H1 (cell line): ENCODE results near the gene EMX1. TPM values are rescaled to one million over a fixed set of nuclear protein-coding genes. Genes with fewer than 3 reads are reported as not detected.

Experiments used
- CTCF ChIA-PET: fragments of 300-600 bp; sonication (Branson Sonifier 250); formaldehyde crosslinking; loops from one replicate; lab custom pipeline; 2021; ENCODE audit not compliant: partially characterized antibody; lab: Charles Lee
- POLR2A ChIA-PET: fragments of 300-600 bp; sonication (Branson Sonifier 250); formaldehyde crosslinking; loops from one replicate; lab custom pipeline; 2021; ENCODE audit warnings: inconsistent platforms; ENCODE audit not compliant: partially characterized antibody; lab: Charles Lee
- DNase-seq, 2 experiments: peaks; one replicate each; pipeline versions ENCODE4 v3.0.0 to v3.0.0-alpha.2; 2010 to 2022; ENCODE audit warnings: low spot score in 2 of 2, low read depth in 1 of 2, mixed read lengths in 1 of 2
- FAIRE-seq: peaks from 2 replicates; lab custom pipeline; 2011; peaks lifted over from hg19 to GRCh38; lab: Jason Lieb, UNC
- H2AFZ ChIP-seq: 2 replicates; pipeline ENCODE4 v1.8.1; 2012; ENCODE audit warnings: low read length, inconsistent platforms
- H2AK5ac ChIP-seq: 2 replicates; pipeline ENCODE4 v1.6.1; 2013; ENCODE audit warnings: low read depth, low read length
- H2BK120ac ChIP-seq: replicated peaks from 2 replicates; pipeline ENCODE3; 2013; ENCODE audit warnings: low read depth, low read length, inconsistent platforms
- H2BK12ac ChIP-seq: 2 replicates; pipeline ENCODE4 v1.6.1; 2013; ENCODE audit warnings: low read depth, low read length
- H2BK15ac ChIP-seq: 2 replicates; pipeline ENCODE4 v1.6.1; 2013; ENCODE audit warnings: low read length
- H2BK20ac ChIP-seq: 2 replicates; pipeline ENCODE4 v1.6.1; 2013; ENCODE audit warnings: low read length
- H2BK5ac ChIP-seq: 2 replicates; pipeline ENCODE4 v1.6.1; 2013; ENCODE audit warnings: low read depth, low read length
- H3K14ac ChIP-seq: 2 replicates; pipeline ENCODE4 v1.6.1; 2013; ENCODE audit warnings: inconsistent platforms; ENCODE audit not compliant: insufficient read length
- H3K18ac ChIP-seq: 2 replicates; pipeline ENCODE4 v1.6.1; 2013; ENCODE audit warnings: low read length; ENCODE audit errors: extremely low read depth
- H3K23ac ChIP-seq: 2 replicates; pipeline ENCODE4 v1.6.1; 2013; ENCODE audit warnings: inconsistent platforms; ENCODE audit not compliant: insufficient read length
- H3K23me2 ChIP-seq: 2 replicates; pipeline ENCODE4 v1.6.1; 2013; ENCODE audit warnings: low read depth, low read length
- H3K27ac ChIP-seq: 2 replicates; pipeline ENCODE4 v1.6.1; 2011; ENCODE audit warnings: low read depth, low read length, inconsistent platforms
- H3K27me3 ChIP-seq, 4 experiments: replicated peaks in 1 of 4; 1 replicate in 1 of 4; 2 replicates in 3 of 4; pipeline versions ENCODE4 v1.6.1 to v1.8.1; 2011 to 2013; ENCODE audit warnings: low read length in 3 of 4, mild to moderate bottlenecking in 3 of 4, inconsistent platforms in 2 of 4, mixed read lengths in 2 of 4, moderate library complexity in 1 of 4; ENCODE audit not compliant: control insufficient read depth in 3 of 4, insufficient read depth in 3 of 4; ENCODE audit errors: extremely low read depth in 1 of 4
- H3K36me3 ChIP-seq, 4 experiments: 2 replicates each; pipeline versions ENCODE4 v1.6.1 to v1.8.1; 2011 to 2013; ENCODE audit warnings: mild to moderate bottlenecking in 4 of 4, low read length in 3 of 4, moderate library complexity in 2 of 4, control low read depth in 1 of 4, inconsistent platforms in 1 of 4; ENCODE audit not compliant: insufficient read depth in 4 of 4, control insufficient read depth in 2 of 4
- H3K4ac ChIP-seq: replicated peaks from 2 replicates; pipeline ENCODE3; 2013; ENCODE audit warnings: low read length, low read depth, mixed read lengths, inconsistent platforms; ENCODE audit not compliant: insufficient read length
- H3K4me1 ChIP-seq, 4 experiments: replicated peaks in 1 of 4; 1 replicate in 1 of 4; 2 replicates in 3 of 4; pipeline versions ENCODE4 v1.6.1 to v1.8.1; 2011 to 2013; ENCODE audit warnings: low read length in 3 of 4, inconsistent platforms in 2 of 4, mixed read lengths in 1 of 4; ENCODE audit not compliant: insufficient read depth in 4 of 4, control insufficient read depth in 3 of 4
- H3K4me2 ChIP-seq, 2 experiments: 2 replicates each; pipeline versions ENCODE4 v1.6.1 to v1.8.1; 2011 to 2013; ENCODE audit warnings: low read depth in 2 of 2, low read length in 2 of 2, control low read depth in 1 of 2, inconsistent platforms in 1 of 2, mild to moderate bottlenecking in 1 of 2; ENCODE audit not compliant: insufficient read depth in 1 of 2
- H3K4me3 ChIP-seq, 4 experiments: fragments of 200-600, 300-600 bp in 1 of 4; sonication (generic), shearing (Covaris generic), sonication (Bioruptor Twin) in 1 of 4; 2 replicates each; pipeline versions ENCODE4 v1.5.1 to v1.8.1; 2011 to 2016; ENCODE audit warnings: low read length in 4 of 4, low read depth in 3 of 4, control low read depth in 2 of 4, inconsistent platforms in 2 of 4, mild to moderate bottlenecking in 2 of 4, mixed read lengths in 1 of 4, moderate library complexity in 1 of 4; ENCODE audit not compliant: insufficient read depth in 2 of 4; ENCODE audit errors: extremely low read depth in 1 of 4
- H3K56ac ChIP-seq: replicated peaks from 2 replicates; pipeline ENCODE3; 2013; ENCODE audit warnings: low read depth, mild to moderate bottlenecking, mixed read lengths, low read length, inconsistent platforms; ENCODE audit not compliant: insufficient read length
- H3K79me1 ChIP-seq: 2 replicates; pipeline ENCODE4 v1.6.1; 2013; ENCODE audit warnings: low read depth, low read length, control low read depth
- H3K79me2 ChIP-seq, 2 experiments: 2 replicates each; pipeline versions ENCODE4 v1.6.1 to v1.8.1; 2012 to 2013; ENCODE audit warnings: low read length in 2 of 2, mild to moderate bottlenecking in 2 of 2, inconsistent platforms in 1 of 2; ENCODE audit not compliant: insufficient read depth in 2 of 2, control insufficient read depth in 1 of 2
- H3K9ac ChIP-seq, 4 experiments: replicated peaks in 1 of 4; 1 replicate in 1 of 4; 2 replicates in 3 of 4; pipeline versions ENCODE4 v1.6.1 to v1.8.1; 2011 to 2013; ENCODE audit warnings: low read depth in 3 of 4, low read length in 3 of 4, control low read depth in 2 of 4, mild to moderate bottlenecking in 2 of 4, moderate library complexity in 2 of 4, inconsistent platforms in 1 of 4; ENCODE audit errors: extremely low read depth in 1 of 4
- H3K9me3 ChIP-seq, 2 experiments: 2 replicates each; pipeline versions ENCODE4 v1.6.1 to v1.8.1; 2012 to 2013; ENCODE audit warnings: mild to moderate bottlenecking in 2 of 2, moderate library complexity in 2 of 2, control low read depth in 1 of 2, inconsistent platforms in 1 of 2, low read depth in 1 of 2, low read length in 1 of 2, mixed read lengths in 1 of 2; ENCODE audit not compliant: insufficient read depth in 2 of 2
- H4K20me1 ChIP-seq, 2 experiments: replicated peaks in 1 of 2; 2 replicates each; pipeline versions ENCODE3 to v1.8.1; 2011 to 2013; ENCODE audit warnings: inconsistent platforms in 2 of 2, low read length in 2 of 2, mild to moderate bottlenecking in 1 of 2; ENCODE audit not compliant: insufficient read depth in 2 of 2, control insufficient read depth in 1 of 2
- H4K5ac ChIP-seq: 2 replicates; pipeline ENCODE4 v1.6.1; 2013; ENCODE audit warnings: low read length, low read depth, mixed read lengths, inconsistent platforms; ENCODE audit not compliant: insufficient read length
- H4K8ac ChIP-seq: 2 replicates; pipeline ENCODE4 v1.8.0; 2013; ENCODE audit warnings: mild to moderate bottlenecking, moderate library complexity, low read length, inconsistent platforms; ENCODE audit not compliant: insufficient read depth; ENCODE audit errors: extremely low read depth
- H4K91ac ChIP-seq: replicated peaks from 2 replicates; pipeline ENCODE3; 2013; ENCODE audit warnings: low read length, mixed read lengths, inconsistent platforms; ENCODE audit not compliant: insufficient read length
- CHD1 ChIP-seq: IDR thresholded peaks from 2 replicates; pipeline ENCODE4 v1.6.1; 2012; ENCODE audit warnings: low read depth, low read length, improper control_type of control experiment
- HDAC6 ChIP-seq: IDR thresholded peaks from one replicate; pipeline ENCODE4 v1.7.1; 2012; ENCODE audit warnings: low read depth, mild to moderate bottlenecking, inconsistent platforms, low read length, moderate library complexity
- JUND ChIP-seq: IDR thresholded peaks from 2 replicates; pipeline ENCODE4 v1.6.1; 2011; ENCODE audit warnings: mild to moderate bottlenecking, improper control_type of control experiment, low read length
- KDM5A ChIP-seq: fragments of 200-600 bp; IDR thresholded peaks from 2 replicates; pipeline ENCODE4 v1.7.1; 2012; ENCODE audit warnings: mild to moderate bottlenecking, low read length, inconsistent platforms, mixed read lengths
- POLR2A ChIP-seq, 2 experiments: IDR thresholded peaks; 1 replicate in 1 of 2; 2 replicates in 1 of 2; pipeline ENCODE4 v1.6.1; 2011; ENCODE audit warnings: low read depth in 2 of 2, low read length in 2 of 2, mild to moderate bottlenecking in 2 of 2; ENCODE audit errors: control extremely low read depth in 1 of 2
- SIN3A ChIP-seq, 2 experiments: IDR thresholded peaks in 1 of 2; conservative IDR thresholded peaks in 1 of 2; 2 replicates each; pipeline ENCODE4 v1.6.1; 2011 to 2012; ENCODE audit warnings: low read length in 2 of 2, improper control_type of control experiment in 1 of 2, low read depth in 1 of 2, mild to moderate bottlenecking in 1 of 2
- SP1 ChIP-seq: IDR thresholded peaks from 2 replicates; pipeline ENCODE4 v1.6.1; 2011; ENCODE audit warnings: low read depth, low read length
- SP2 ChIP-seq: IDR thresholded peaks from 2 replicates; pipeline ENCODE4 v1.6.1; 2012; ENCODE audit warnings: mild to moderate bottlenecking, low read length, inconsistent platforms
- SP4 ChIP-seq: IDR thresholded peaks from 2 replicates; pipeline ENCODE4 v1.6.1; 2012; ENCODE audit warnings: low read length, inconsistent platforms
- TAF1 ChIP-seq: IDR thresholded peaks from 2 replicates; pipeline ENCODE4 v1.6.1; 2011; ENCODE audit warnings: mild to moderate bottlenecking, low read depth, low read length
- WGBS, 2 experiments: shearing (Covaris generic) in 1 of 2; methylation state at CpG; one replicate each; pipeline versions ENCODE4 v1.1.6 to v1.1.7; 2013 to 2015; ENCODE audit warnings: low lambda C conversion rate in 2 of 2, mixed read lengths in 2 of 2, inconsistent platforms in 1 of 2, low coverage in 1 of 2, missing lambda C conversion rate in 1 of 2; ENCODE audit not compliant: insufficient replicate concordance in 2 of 2, insufficient coverage in 1 of 2, insufficient read length in 1 of 2; ENCODE audit errors: extremely low coverage in 1 of 2, missing lambda C conversion rate in 1 of 2; 5-methylcytosine and 5-hydroxymethylcytosine counted together
- polyA plus RNA-seq, 7 experiments: library from polyadenylated mRNA; depleted of rRNA in 3 of 7; stranded (reverse) in 5 of 7; unstranded in 2 of 7; fragments of >200 nt in 5 of 7; fragments of 200-250 nt in 2 of 7; gene quantifications; 1 replicate in 5 of 7; 2 replicates in 1 of 7; 4 replicates in 1 of 7; pipeline versions ENCODE4 v1.2.1 to v1.2.3, GENCODE V29; 2011 to 2013; ENCODE audit warnings: missing spikeins in 2 of 7, mixed read lengths in 2 of 7
- total RNA-seq: library from RNA; stranded (reverse); fragmentation: NEBNext Ultra II Directional; extraction: Animal tissue kit (Norgen Biotek cat#: 25700); gene quantifications from 2 replicates; pipeline ENCODE4 v1.2.1, GENCODE V29; 2021
- TF ChIP-seq, protein P1 (sequence below), 3 experiments: IDR thresholded peaks; 1 replicate in 2 of 3; 2 replicates in 1 of 3; pipeline versions ENCODE4 v1.5.1 to v1.6.1; 2011; ENCODE audit warnings: low read length in 3 of 3, mild to moderate bottlenecking in 3 of 3, inconsistent platforms in 2 of 3, low read depth in 1 of 3, moderate library complexity in 1 of 3; ENCODE audit not compliant: insufficient read depth in 1 of 3; ENCODE audit errors: control extremely low read depth in 1 of 3
- TF ChIP-seq, protein P2 (sequence below): IDR thresholded peaks from 2 replicates; pipeline ENCODE4 v1.6.1; 2012; ENCODE audit warnings: inconsistent platforms

EMX1 gene
- total and polyA plus RNA-seq, 2 of the 8 experiments (the other 6 are each of a cell fraction or from before 2014, with no cell fraction given) = 2.4 to 4.9 TPM

DNA sequence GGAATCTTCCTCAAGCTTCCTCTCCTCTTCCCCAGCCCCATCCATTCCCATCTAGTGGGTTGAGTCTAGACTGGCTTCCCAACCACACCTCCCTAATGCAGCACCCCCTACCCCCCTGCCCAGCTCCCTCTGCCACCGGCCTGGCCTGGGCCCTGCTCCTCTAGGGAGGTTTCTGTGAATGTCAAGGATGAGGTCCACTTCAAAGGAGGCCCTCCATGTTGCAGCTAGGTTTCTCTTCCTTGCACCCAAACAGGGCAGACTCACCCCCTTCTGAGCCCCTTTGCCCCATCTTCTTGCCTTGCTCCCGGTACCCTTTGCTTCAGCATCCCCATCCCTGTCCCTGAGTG is 18.3 kb downstream of the EMX1 start:
- Histone ChIP-seq H4K91ac (no peak overlapping the region), H2BK20ac (no peak overlapping the region), H3K14ac (no peak overlapping the region), H3K18ac (no peak overlapping the region), H3K23ac (no peak overlapping the region), H3K9me3 (no peaks in the 10 kb centered on the region), H2BK120ac (no peak overlapping the region), H4K20me1 (no peaks in the 10 kb centered on the region), H3K4ac (no peak overlapping the region), H3K27ac (no peak overlapping the region), H2AFZ (no peak overlapping the region), H2AK5ac (peak overlapping the region; percentile 20; the same call in 1 of the 2 replicates), H3K79me1 (no peaks in the 10 kb centered on the region), H3K79me2 (no peaks in the 10 kb centered on the region), H2BK5ac (no peak overlapping the region; the same call in 1 of the 2 replicates), H3K9ac (no peak overlapping the region), H2BK15ac (0 out of 2 replicates have a peak overlapping the region, but pooled peaks have one; percentile 36), H3K36me3 (no peaks in the 10 kb centered on the region), H3K56ac (no peak overlapping the region), H4K5ac (no peak overlapping the region), H3K27me3 (peaks cover 0 to 13% (median 7%) of the 10 kb centered on the region in 4 experiments; a peak in 3 of 7 replicates), H4K8ac (no peak overlapping the region), H3K23me2 (no peaks in the 10 kb centered on the region), H3K4me3 (no peak overlapping the region), H2BK12ac (peak overlapping the region; percentile 96; the same call in 1 of the 2 replicates), H3K4me2 (no peak overlapping the region), H3K4me1 (peaks cover 0 to 16% (median 11%) of the 10 kb centered on the region in 4 experiments; a peak in 6 of 7 replicates)
- DNase-seq (no peak), FAIRE-seq (no peak)
- no peak for TF ChIP-seq POLR2A (IDR thresholded peaks at IDR 0.05; ENCODE audit: control extremely low read depth in 1 of 2, low read depth in 2 of 2, low read length in 2 of 2)
- TF ChIP-seq SP1 = no peak
- TF ChIP-seq, protein P1, sequence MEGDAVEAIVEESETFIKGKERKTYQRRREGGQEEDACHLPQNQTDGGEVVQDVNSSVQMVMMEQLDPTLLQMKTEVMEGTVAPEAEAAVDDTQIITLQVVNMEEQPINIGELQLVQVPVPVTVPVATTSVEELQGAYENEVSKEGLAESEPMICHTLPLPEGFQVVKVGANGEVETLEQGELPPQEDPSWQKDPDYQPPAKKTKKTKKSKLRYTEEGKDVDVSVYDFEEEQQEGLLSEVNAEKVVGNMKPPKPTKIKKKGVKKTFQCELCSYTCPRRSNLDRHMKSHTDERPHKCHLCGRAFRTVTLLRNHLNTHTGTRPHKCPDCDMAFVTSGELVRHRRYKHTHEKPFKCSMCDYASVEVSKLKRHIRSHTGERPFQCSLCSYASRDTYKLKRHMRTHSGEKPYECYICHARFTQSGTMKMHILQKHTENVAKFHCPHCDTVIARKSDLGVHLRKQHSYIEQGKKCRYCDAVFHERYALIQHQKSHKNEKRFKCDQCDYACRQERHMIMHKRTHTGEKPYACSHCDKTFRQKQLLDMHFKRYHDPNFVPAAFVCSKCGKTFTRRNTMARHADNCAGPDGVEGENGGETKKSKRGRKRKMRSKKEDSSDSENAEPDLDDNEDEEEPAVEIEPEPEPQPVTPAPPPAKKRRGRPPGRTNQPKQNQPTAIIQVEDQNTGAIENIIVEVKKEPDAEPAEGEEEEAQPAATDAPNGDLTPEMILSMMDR (IDR thresholded peaks at IDR 0.05; ENCODE audit: control extremely low read depth in 1 of 3, insufficient read depth in 1 of 3, low read depth in 1 of 3, low read length in 3 of 3) = no peak
- no peak for TF ChIP-seq JUND
- TF ChIP-seq SP4 = no peak
- TF ChIP-seq HDAC6 = no peak
- no peak for TF ChIP-seq SP2
- TF ChIP-seq, protein P2, sequence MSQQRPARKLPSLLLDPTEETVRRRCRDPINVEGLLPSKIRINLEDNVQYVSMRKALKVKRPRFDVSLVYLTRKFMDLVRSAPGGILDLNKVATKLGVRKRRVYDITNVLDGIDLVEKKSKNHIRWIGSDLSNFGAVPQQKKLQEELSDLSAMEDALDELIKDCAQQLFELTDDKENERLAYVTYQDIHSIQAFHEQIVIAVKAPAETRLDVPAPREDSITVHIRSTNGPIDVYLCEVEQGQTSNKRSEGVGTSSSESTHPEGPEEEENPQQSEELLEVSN = no peak
- TF ChIP-seq TAF1 = no peak
- TF ChIP-seq CHD1 = no peak
- TF ChIP-seq KDM5A = no peak
- TF ChIP-seq SIN3A (conservative IDR thresholded peaks at IDR 0.05 in 1 of 2, IDR thresholded peaks at IDR 0.05 in 1 of 2; ENCODE audit: low read depth in 1 of 2, low read length in 2 of 2) = no peak
- ChIA-PET POLR2A (interaction anchor here (0.6 to 4.2 kb wide), 8 partner anchors 9 to 27 kb away, joined by 3 to 17 read pairs (median 4); partner anchors contain the start of gene EMX1), CTCF (interaction anchor here (0.6 to 25.6 kb wide), 20 partner anchors 9 to 242 kb away, joined by 3 to 490 read pairs (median 6); partner anchors contain the start of genes EMX1 and SPR)
- 93% methylated on average over 2 of the region's 2 CpGs; no CpG with 5 or more reads in 1 of the 2 experiments for WGBS, 2 experiments
